ENCODE results near the gene CCDC148. TPM values are rescaled to one million over a fixed set of nuclear protein-coding genes. Genes with fewer than 3 reads are reported as not detected.

CCDC148 gene
- total and polyA plus RNA-seq, 2 experiments from 2014 or later = 1.2 to 1.8 TPM

DNA sequence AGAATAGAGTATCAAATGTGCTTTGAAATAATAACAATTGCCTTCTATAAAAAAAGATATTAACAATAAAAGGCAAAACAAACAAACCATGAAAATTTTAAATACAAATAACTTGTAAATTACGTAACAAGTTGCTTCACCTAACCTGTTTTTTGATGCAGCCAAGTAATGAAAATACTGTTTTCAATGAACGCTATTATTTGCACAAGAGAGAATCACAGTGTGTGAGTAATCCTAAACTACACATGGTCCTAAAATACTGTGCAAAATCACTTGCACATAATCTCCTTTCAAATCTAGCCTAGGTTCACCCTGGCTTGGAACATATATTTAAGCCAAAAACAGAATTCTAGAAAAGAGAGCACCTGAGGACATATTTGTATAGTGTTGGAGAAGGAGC, 98.9 kb downstream of the CCDC148 start:
- Histone ChIP-seq H3K27ac (ENCODE audit: low read depth) (no peak overlapping the region), H3K79me2 (replicated peaks; ENCODE audit: insufficient read depth) (no peaks in the 10 kb centered on the region), H3K36me3 (ENCODE audit: insufficient read depth) (no peaks in the 10 kb centered on the region), H3K4me1 (ENCODE audit: insufficient read depth) (peaks cover 7% of the 10 kb centered on the region; the same call in 1 of the 2 replicates), H3K9me2 (ENCODE audit: insufficient read depth) (no peaks in the 10 kb centered on the region), H2AFZ (no peak overlapping the region), H3K4me2 (no peak overlapping the region), H3F3A (replicated peaks; ENCODE audit: low read depth) (no peaks in the 10 kb centered on the region), H4K20me1 (replicated peaks; ENCODE audit: insufficient read depth) (no peaks in the 10 kb centered on the region), H3K27me3 (ENCODE audit: insufficient read depth) (no peaks in the 10 kb centered on the region), H3K4me3 (no peak overlapping the region)
- ATAC-seq (no peak), DNase-seq (ENCODE audit: low spot score) (no peak)
- no peak overlapping the region for H3K27ac Mint-ChIP-seq
- peaks cover 31% of the 10 kb centered on the region for H3K9me3 Mint-ChIP-seq
- H3K27me3 Mint-ChIP-seq (ENCODE audit: insufficient read depth, low read depth, poor library complexity) = peaks cover 3% of the 10 kb centered on the region
- no peak overlapping the region for H3K4me3 Mint-ChIP-seq
- H3K4me1 Mint-ChIP-seq = peaks cover 3% of the 10 kb centered on the region
- H3K36me3 Mint-ChIP-seq (ENCODE audit: low read depth) = peaks cover 12% of the 10 kb centered on the region; the same call in 2 of the 3 replicates
- TF ChIP-seq POLR2AphosphoS5 (IDR thresholded peaks at IDR 0.05; ENCODE audit: low read depth) (no peak), ZNF114 (CRISPR knock-in tag; IDR thresholded peaks at IDR 0.05) (no peak), STAT1 (IDR thresholded peaks at IDR 0.05; ENCODE audit: unreplicated experiment) (no peak), EZH2phosphoT487 (IDR thresholded peaks at IDR 0.05; ENCODE audit: unreplicated experiment) (no peak), CREB1 (CRISPR knock-in tag; IDR thresholded peaks at IDR 0.05; ENCODE audit: low read depth) (no peak), NANOG (IDR thresholded peaks at IDR 0.05; ENCODE audit: borderline replicate concordance) (no peak), JUNB (IDR thresholded peaks at IDR 0.05; ENCODE audit: unreplicated experiment) (no peak), ZNF331 (CRISPR knock-in tag; IDR thresholded peaks at IDR 0.05; ENCODE audit: low read depth) (no peak), EZH2 (IDR thresholded peaks at IDR 0.05; ENCODE audit: low read depth, unreplicated experiment) (no peak)
- TF ChIP-seq, protein P1, sequence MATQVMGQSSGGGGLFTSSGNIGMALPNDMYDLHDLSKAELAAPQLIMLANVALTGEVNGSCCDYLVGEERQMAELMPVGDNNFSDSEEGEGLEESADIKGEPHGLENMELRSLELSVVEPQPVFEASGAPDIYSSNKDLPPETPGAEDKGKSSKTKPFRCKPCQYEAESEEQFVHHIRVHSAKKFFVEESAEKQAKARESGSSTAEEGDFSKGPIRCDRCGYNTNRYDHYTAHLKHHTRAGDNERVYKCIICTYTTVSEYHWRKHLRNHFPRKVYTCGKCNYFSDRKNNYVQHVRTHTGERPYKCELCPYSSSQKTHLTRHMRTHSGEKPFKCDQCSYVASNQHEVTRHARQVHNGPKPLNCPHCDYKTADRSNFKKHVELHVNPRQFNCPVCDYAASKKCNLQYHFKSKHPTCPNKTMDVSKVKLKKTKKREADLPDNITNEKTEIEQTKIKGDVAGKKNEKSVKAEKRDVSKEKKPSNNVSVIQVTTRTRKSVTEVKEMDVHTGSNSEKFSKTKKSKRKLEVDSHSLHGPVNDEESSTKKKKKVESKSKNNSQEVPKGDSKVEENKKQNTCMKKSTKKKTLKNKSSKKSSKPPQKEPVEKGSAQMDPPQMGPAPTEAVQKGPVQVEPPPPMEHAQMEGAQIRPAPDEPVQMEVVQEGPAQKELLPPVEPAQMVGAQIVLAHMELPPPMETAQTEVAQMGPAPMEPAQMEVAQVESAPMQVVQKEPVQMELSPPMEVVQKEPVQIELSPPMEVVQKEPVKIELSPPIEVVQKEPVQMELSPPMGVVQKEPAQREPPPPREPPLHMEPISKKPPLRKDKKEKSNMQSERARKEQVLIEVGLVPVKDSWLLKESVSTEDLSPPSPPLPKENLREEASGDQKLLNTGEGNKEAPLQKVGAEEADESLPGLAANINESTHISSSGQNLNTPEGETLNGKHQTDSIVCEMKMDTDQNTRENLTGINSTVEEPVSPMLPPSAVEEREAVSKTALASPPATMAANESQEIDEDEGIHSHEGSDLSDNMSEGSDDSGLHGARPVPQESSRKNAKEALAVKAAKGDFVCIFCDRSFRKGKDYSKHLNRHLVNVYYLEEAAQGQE (IDR thresholded peaks at IDR 0.05; ENCODE audit: unreplicated experiment) = no peak
- TF ChIP-seq, protein P2, sequence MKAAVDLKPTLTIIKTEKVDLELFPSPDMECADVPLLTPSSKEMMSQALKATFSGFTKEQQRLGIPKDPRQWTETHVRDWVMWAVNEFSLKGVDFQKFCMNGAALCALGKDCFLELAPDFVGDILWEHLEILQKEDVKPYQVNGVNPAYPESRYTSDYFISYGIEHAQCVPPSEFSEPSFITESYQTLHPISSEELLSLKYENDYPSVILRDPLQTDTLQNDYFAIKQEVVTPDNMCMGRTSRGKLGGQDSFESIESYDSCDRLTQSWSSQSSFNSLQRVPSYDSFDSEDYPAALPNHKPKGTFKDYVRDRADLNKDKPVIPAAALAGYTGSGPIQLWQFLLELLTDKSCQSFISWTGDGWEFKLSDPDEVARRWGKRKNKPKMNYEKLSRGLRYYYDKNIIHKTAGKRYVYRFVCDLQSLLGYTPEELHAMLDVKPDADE (IDR thresholded peaks at IDR 0.05) = no peak
- TF ChIP-seq, protein P3, sequence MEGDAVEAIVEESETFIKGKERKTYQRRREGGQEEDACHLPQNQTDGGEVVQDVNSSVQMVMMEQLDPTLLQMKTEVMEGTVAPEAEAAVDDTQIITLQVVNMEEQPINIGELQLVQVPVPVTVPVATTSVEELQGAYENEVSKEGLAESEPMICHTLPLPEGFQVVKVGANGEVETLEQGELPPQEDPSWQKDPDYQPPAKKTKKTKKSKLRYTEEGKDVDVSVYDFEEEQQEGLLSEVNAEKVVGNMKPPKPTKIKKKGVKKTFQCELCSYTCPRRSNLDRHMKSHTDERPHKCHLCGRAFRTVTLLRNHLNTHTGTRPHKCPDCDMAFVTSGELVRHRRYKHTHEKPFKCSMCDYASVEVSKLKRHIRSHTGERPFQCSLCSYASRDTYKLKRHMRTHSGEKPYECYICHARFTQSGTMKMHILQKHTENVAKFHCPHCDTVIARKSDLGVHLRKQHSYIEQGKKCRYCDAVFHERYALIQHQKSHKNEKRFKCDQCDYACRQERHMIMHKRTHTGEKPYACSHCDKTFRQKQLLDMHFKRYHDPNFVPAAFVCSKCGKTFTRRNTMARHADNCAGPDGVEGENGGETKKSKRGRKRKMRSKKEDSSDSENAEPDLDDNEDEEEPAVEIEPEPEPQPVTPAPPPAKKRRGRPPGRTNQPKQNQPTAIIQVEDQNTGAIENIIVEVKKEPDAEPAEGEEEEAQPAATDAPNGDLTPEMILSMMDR (conservative IDR thresholded peaks at IDR 0.05; ENCODE audit: low read depth in 2 of 2) = no peak
- TF ChIP-seq, protein P4, sequence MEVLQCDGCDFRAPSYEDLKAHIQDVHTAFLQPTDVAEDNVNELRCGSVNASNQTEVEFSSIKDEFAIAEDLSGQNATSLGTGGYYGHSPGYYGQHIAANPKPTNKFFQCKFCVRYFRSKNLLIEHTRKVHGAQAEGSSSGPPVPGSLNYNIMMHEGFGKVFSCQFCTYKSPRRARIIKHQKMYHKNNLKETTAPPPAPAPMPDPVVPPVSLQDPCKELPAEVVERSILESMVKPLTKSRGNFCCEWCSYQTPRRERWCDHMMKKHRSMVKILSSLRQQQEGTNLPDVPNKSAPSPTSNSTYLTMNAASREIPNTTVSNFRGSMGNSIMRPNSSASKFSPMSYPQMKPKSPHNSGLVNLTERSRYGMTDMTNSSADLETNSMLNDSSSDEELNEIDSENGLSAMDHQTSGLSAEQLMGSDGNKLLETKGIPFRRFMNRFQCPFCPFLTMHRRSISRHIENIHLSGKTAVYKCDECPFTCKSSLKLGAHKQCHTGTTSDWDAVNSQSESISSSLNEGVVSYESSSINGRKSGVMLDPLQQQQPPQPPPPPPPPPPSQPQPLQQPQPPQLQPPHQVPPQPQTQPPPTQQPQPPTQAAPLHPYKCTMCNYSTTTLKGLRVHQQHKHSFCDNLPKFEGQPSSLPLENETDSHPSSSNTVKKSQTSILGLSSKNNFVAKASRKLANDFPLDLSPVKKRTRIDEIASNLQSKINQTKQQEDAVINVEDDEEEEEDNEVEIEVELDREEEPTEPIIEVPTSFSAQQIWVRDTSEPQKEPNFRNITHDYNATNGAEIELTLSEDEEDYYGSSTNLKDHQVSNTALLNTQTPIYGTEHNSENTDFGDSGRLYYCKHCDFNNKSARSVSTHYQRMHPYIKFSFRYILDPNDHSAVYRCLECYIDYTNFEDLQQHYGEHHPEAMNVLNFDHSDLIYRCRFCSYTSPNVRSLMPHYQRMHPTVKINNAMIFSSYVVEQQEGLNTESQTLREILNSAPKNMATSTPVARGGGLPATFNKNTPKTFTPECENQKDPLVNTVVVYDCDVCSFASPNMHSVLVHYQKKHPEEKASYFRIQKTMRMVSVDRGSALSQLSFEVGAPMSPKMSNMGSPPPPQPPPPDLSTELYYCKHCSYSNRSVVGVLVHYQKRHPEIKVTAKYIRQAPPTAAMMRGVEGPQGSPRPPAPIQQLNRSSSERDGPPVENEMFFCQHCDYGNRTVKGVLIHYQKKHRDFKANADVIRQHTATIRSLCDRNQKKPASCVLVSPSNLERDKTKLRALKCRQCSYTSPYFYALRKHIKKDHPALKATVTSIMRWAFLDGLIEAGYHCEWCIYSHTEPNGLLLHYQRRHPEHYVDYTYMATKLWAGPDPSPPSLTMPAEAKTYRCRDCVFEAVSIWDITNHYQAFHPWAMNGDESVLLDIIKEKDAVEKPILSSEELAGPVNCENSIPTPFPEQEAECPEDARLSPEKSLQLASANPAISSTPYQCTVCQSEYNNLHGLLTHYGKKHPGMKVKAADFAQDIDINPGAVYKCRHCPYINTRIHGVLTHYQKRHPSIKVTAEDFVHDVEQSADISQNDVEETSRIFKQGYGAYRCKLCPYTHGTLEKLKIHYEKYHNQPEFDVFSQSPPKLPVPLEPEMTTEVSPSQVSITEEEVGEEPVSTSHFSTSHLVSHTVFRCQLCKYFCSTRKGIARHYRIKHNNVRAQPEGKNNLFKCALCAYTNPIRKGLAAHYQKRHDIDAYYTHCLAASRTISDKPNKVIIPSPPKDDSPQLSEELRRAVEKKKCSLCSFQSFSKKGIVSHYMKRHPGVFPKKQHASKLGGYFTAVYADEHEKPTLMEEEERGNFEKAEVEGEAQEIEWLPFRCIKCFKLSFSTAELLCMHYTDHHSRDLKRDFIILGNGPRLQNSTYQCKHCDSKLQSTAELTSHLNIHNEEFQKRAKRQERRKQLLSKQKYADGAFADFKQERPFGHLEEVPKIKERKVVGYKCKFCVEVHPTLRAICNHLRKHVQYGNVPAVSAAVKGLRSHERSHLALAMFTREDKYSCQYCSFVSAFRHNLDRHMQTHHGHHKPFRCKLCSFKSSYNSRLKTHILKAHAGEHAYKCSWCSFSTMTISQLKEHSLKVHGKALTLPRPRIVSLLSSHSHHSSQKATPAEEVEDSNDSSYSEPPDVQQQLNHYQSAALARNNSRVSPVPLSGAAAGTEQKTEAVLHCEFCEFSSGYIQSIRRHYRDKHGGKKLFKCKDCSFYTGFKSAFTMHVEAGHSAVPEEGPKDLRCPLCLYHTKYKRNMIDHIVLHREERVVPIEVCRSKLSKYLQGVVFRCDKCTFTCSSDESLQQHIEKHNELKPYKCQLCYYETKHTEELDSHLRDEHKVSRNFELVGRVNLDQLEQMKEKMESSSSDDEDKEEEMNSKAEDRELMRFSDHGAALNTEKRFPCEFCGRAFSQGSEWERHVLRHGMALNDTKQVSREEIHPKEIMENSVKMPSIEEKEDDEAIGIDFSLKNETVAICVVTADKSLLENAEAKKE (CRISPR knock-in tag; IDR thresholded peaks at IDR 0.05) = no peak

All from GM23338 (cell line).